GM12801 (cell line): ENCODE results near the gene TFIP11.

ENCODE experiments used
- TF ChIP-seq, protein P1 (sequence below): IDR thresholded peaks from one replicate; pipeline ENCODE4 v1.5.1; 2011; ENCODE audit warnings: control low read depth; ENCODE audit not compliant: insufficient read length; ENCODE audit errors: extremely low read depth

The TFIP11 gene

DNA sequence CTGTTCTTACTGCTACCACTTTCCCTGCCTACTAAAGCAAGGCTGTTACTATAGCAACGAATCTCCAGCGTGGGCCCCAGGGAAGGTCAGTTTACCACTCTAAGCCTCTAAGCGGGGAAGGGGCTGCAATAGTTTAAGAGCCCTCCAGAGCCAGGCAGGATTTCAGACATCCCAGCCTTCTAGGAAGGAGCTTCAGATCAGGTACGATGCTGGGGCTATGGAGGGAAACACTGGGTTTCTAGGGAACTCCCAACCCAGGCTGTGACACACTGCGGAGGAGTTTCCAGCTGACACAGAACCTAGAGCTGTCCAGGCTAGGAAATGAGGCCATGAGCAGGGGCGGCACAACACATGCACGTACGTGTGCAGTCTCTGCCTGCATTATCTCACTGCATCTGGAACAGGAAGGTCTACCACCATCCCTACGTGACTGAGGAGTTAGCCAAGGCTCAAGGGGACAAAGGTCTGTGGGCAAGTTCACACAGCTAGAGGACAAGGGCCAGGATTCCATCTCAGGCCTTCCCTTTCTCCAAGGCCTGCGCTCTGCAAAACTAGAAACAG, 49.1 kb downstream of the TFIP11 start:
- TF ChIP-seq, protein P1, sequence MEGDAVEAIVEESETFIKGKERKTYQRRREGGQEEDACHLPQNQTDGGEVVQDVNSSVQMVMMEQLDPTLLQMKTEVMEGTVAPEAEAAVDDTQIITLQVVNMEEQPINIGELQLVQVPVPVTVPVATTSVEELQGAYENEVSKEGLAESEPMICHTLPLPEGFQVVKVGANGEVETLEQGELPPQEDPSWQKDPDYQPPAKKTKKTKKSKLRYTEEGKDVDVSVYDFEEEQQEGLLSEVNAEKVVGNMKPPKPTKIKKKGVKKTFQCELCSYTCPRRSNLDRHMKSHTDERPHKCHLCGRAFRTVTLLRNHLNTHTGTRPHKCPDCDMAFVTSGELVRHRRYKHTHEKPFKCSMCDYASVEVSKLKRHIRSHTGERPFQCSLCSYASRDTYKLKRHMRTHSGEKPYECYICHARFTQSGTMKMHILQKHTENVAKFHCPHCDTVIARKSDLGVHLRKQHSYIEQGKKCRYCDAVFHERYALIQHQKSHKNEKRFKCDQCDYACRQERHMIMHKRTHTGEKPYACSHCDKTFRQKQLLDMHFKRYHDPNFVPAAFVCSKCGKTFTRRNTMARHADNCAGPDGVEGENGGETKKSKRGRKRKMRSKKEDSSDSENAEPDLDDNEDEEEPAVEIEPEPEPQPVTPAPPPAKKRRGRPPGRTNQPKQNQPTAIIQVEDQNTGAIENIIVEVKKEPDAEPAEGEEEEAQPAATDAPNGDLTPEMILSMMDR, result no peak

DNA sequence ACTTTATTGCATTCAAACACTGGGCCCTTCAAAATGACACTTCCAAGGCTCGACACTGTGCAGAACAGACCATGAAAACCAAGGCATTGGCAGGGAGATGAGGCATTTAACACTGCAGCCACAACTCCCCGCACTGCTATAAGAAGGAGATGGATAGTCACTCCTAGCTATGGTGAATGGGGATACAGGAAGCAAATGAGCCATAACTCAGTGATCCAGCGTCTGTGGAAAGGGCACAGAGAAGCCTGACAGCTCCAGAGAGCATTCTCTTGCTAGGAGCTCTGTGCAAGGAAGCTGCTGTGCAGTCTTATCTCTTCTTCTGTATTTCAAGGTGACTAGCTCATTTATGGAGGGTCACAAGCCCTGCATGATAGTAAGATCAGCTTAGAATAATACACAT, 49.6 kb downstream of the TFIP11 start:
- TF ChIP-seq, protein P1, result no peak

DNA sequence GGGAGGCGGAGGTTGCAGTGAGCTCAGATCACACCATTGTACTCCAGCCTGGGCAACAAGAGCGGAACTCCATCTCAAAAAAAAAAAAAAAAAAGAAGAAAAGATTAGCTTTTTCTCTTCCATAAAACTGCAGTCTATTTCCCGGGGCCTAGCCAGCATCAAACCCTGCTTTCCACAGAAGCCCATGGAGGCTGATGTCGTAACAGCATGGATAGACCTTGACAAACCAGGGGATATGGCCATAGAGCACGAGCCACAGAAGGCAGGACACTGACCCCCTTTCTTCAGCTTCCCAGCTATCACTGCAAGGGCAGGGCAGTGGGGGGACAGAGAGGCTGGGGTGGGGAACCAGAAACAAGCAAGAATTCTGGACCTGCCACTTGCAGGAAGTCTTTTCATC, 50.2 kb downstream of the TFIP11 start:
- TF ChIP-seq, protein P1, result no peak

DNA sequence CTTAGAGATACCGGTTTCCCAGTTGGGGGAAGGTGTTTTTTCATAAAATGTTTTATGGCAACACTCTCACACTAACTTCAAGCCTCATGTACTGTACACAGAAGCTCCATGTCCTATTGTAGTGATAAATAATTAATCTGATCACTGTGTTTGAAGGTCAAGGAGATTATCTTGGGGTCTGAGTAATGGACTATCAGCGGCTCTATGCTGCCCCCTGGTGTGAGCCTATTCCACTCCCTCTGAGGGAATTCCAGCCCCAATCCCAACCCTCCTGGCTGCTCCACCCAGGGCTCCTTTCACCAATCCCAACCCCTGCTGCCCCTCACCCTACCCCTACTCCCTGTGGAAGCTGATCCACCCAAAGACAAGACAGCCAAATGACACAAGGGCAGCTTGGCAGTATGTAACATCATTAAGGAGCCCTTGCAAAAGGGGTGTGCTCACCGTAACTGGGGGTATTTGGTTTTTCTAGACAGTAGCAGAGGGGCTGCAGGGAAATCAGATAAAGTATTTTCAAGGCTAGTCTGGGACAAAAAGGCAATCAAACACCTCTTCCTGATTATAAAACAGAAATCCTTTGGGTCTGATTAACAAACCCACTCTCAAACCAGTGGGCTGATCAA, 51.0 kb downstream of the TFIP11 start:
- TF ChIP-seq, protein P1, result no peak

DNA sequence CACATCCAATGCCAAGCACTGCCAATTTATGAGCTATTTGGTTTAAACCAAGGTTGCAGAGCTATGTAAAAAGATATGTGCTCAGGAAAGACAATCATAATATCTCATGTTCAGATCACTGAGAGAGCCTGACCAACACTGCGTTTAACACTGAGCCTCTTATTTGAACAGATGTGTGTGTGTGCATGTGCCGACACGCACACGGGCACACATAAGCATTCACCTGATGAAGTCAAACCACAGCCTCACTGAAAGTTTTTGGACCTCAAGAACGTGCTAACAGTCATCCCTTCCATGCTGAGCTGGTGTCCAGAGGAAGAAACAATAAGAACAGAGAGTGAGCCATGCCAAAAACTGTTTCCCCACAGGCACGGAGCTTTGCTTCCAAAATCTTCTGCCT, 52.1 kb downstream of the TFIP11 start:
- TF ChIP-seq, protein P1, result no peak

DNA sequence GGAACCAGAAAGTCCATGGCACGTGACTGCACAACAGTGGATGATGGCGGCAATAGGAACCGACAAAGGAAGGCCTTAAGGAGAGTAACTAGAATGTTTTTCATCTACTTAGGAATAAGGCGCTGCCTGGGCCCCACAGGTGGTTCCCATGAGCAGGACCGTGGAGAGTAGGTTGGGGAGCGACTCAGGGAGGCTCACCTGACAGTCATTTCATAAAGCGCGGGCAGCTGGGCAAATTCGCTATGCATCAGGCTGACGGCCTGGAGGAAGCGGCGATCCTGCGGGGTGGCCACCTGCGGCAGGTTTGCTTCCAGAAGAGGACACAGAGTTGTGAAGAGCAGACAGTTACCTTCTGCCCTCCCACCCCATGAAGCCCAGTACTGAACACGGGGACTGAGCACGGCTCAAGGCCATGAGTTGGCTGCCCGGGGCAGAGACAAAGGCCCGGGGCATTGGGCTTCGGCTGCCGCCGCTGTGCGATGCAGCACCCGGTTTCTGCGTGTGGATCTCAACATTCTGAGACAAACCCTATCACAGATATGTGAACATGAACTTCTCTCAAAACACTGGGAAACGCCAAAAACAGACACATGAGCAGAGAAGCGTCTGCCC, 54.5 kb downstream of the TFIP11 start:
- TF ChIP-seq, protein P1, result no peak

DNA sequence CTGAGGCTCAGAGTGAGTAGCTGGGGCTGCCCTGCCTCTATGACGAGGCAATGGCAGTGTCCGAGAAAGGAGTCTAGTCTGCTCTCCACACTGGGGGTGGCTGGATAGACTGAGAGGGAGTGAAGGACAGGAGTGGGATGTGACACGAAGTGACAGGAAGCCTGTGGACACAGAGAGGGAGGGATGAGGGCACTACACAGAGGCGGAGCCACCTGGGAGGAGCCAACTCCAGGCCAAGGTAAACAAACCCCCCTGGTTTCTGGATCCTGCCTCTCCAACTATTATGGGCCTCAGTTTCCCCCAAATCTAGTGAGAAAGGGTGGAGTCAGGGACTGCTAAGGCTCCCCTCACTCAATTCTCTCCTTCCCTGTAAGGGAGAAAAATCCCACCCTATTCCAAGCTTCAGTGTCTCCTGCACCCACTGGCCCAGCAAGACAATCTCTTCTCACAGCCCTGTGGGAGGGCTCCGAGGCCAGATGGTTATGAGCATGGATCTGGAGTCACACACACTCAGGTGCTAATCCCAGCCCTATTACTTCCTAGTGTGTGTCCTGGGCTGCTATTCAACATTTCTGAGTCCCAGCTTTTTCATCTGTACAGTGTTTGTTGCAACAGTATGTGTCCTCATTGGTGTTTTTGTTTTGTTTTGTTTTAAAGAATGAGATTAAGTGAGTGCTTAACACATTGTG, 58.3 kb downstream of the TFIP11 start:
- TF ChIP-seq, protein P1, result no peak
